Mononuclear cell (primary cell): Measurements from ENCODE around the gene CEP295NL. TPM values are rescaled to one million over a fixed set of nuclear protein-coding genes. Genes with fewer than 3 reads are reported as not detected.
A peak's percentile ranks its signal among the peaks of the same experiment; 100 is the strongest.

Experiments used
- H3K27me3 ChIP-seq: 2 replicates; pipeline ENCODE4 v1.6.0; 2011; ENCODE audit warnings: low read length, control low read depth; ENCODE audit not compliant: insufficient read depth
- H3K4me1 ChIP-seq: 2 replicates; pipeline ENCODE4 v1.5.1; 2011; ENCODE audit warnings: mild to moderate bottlenecking, low read length, control low read depth; ENCODE audit not compliant: insufficient read depth
- H3K4me3 ChIP-seq: 2 replicates; pipeline ENCODE4 v1.5.1; 2011; ENCODE audit warnings: mild to moderate bottlenecking, low read length, moderate library complexity
- H3K9me3 ChIP-seq: 2 replicates; pipeline ENCODE4 v1.5.1; 2011; ENCODE audit warnings: low read depth, mild to moderate bottlenecking, control low read depth, low read length
- total RNA-seq: library from RNA; depleted of rRNA; stranded (reverse); fragments of >200 nt; gene quantifications from one replicate; pipeline ENCODE4 v1.2.3, GENCODE V29; 2012

Gene CEP295NL
- total RNA-seq, 1 donor: 5.9 TPM

- Histone ChIP-seq H3K27me3 (no peaks in the 10 kb centered on the region), H3K4me1 (peaks cover 17% of the 10 kb centered on the region), H3K9me3 (no peaks in the 10 kb centered on the region), H3K4me3 (no peak overlapping the region)
Measured at GRCh38 chr17:78935419-78936323, 32.7 kb upstream of the CEP295NL start.

- Histone ChIP-seq H3K4me1 (peaks cover 17% of the 10 kb centered on the region), H3K9me3 (no peaks in the 10 kb centered on the region), H3K4me3 (no peak overlapping the region), H3K27me3 (no peaks in the 10 kb centered on the region)
Measured at GRCh38 chr17:78934681-78935418, 31.8 kb upstream of the CEP295NL start.

- H3K9me3 ChIP-seq: no peaks in the 10 kb centered on the region
- H3K27me3 ChIP-seq: no peaks in the 10 kb centered on the region
- no peak overlapping the region for H3K4me3 ChIP-seq
- peaks cover 17% of the 10 kb centered on the region for H3K4me1 ChIP-seq
Measured at GRCh38 chr17:78933959-78934568, 31.1 kb upstream of the CEP295NL start.

- Histone ChIP-seq H3K9me3 (no peaks in the 10 kb centered on the region), H3K4me3 (no peak overlapping the region), H3K27me3 (no peaks in the 10 kb centered on the region), H3K4me1 (peaks cover 17% of the 10 kb centered on the region)
Measured at GRCh38 chr17:78933025-78933958, 30.3 kb upstream of the CEP295NL start.

- H3K27me3 ChIP-seq: no peaks in the 10 kb centered on the region
- H3K4me3 ChIP-seq: no peak overlapping the region
- H3K9me3 ChIP-seq: no peaks in the 10 kb centered on the region
- H3K4me1 ChIP-seq: peaks cover 24% of the 10 kb centered on the region
Measured at GRCh38 chr17:78929908-78930775, 27.1 kb upstream of the CEP295NL start.

- Histone ChIP-seq H3K4me1 (peaks cover 40% of the 10 kb centered on the region), H3K9me3 (no peaks in the 10 kb centered on the region), H3K4me3 (peak overlapping the region; percentile 30), H3K27me3 (no peaks in the 10 kb centered on the region)
Measured at GRCh38 chr17:78925662-78926555, 22.9 kb upstream of the CEP295NL start.

- H3K4me3 ChIP-seq: peak within 1 kb of the TSS; percentile 60
- H3K27me3 ChIP-seq: no peaks in the 10 kb centered on the region
- peaks cover 46% of the 10 kb centered on the region for H3K4me1 ChIP-seq
- H3K9me3 ChIP-seq: no peaks in the 10 kb centered on the region
Measured at GRCh38 chr17:78925234-78925633, 22.2 kb upstream of the CEP295NL start, which contains the start of gene TIMP2. TSS of gene TIMP2 (minus strand) at chr17:78925387. CDS start at chr17:78925088, 299 bp downstream.

GRCh38 chr17:78924481-78925151 lies 21.6 kb upstream of the CEP295NL start:
- H3K4me3 ChIP-seq: peak overlapping the region; percentile 60
- no peaks in the 10 kb centered on the region for H3K27me3 ChIP-seq
- H3K4me1 ChIP-seq: peaks cover 53% of the 10 kb centered on the region
- H3K9me3 ChIP-seq: no peaks in the 10 kb centered on the region

GRCh38 chr17:78923660-78924453 lies 20.9 kb upstream of the CEP295NL start:
- no peaks in the 10 kb centered on the region for H3K27me3 ChIP-seq
- H3K4me3 ChIP-seq: peak overlapping the region; percentile 60
- H3K4me1 ChIP-seq: peaks cover 60% of the 10 kb centered on the region
- H3K9me3 ChIP-seq: no peaks in the 10 kb centered on the region

GRCh38 chr17:78922816-78923498 lies 20.0 kb upstream of the CEP295NL start:
- Histone ChIP-seq H3K27me3 (no peaks in the 10 kb centered on the region), H3K4me3 (peak overlapping the region; percentile 60), H3K4me1 (peaks cover 68% of the 10 kb centered on the region), H3K9me3 (no peaks in the 10 kb centered on the region)

- H3K4me1 ChIP-seq: peaks cover 83% of the 10 kb centered on the region
Measured at GRCh38 chr17:78921437-78921971, 18.5 kb upstream of the CEP295NL start.

More at GRCh38 chr17:78921437-78921971, 18.5 kb upstream of the CEP295NL start:
- H3K27me3 ChIP-seq: no peaks in the 10 kb centered on the region
- H3K4me3 ChIP-seq: no peak overlapping the region
- no peaks in the 10 kb centered on the region for H3K9me3 ChIP-seq
